Mesodermal cell (in vitro differentiated cells): Measurements from ENCODE around the gene ANKS4B.
"Not testable (repeated sequence)": the region's sequence is repeated elsewhere in the genome, so short reads cannot be mapped to it uniquely, and the experiment has no call there.

ENCODE experiments used
- H3K27ac ChIP-seq: 2 replicates; pipeline ENCODE4 v1.7.0; 2013; ENCODE audit warnings: mild to moderate bottlenecking, low read depth, low read length, moderate library complexity; ENCODE audit not compliant: severe bottlenecking
- H3K36me3 ChIP-seq: 2 replicates; pipeline ENCODE4 v1.7.1; 2013; ENCODE audit warnings: mild to moderate bottlenecking, low read length, moderate library complexity; ENCODE audit not compliant: control insufficient read depth, insufficient read depth
- H3K4me1 ChIP-seq: one replicate; pipeline ENCODE4 v1.7.1; 2013; ENCODE audit warnings: mild to moderate bottlenecking, low read length; ENCODE audit not compliant: insufficient read depth, control insufficient read depth, poor library complexity, severe bottlenecking
- H3K4me3 ChIP-seq: 2 replicates; pipeline ENCODE4 v1.7.0; 2013; ENCODE audit warnings: low read length, control low read depth, mild to moderate bottlenecking; ENCODE audit not compliant: insufficient read depth, poor library complexity, severe bottlenecking; ENCODE audit errors: extremely low read depth
- H3K9me3 ChIP-seq: 2 replicates; pipeline ENCODE4 v1.7.1; 2013; ENCODE audit warnings: mild to moderate bottlenecking, low read length, moderate library complexity; ENCODE audit not compliant: control insufficient read depth
- WGBS, 2 experiments: methylation state at CpG; one replicate each; pipeline ENCODE4 v1.1.5; 2013; ENCODE audit warnings: missing lambda C conversion rate in 2 of 2; ENCODE audit not compliant: insufficient coverage in 2 of 2; 5-methylcytosine and 5-hydroxymethylcytosine counted together

The ANKS4B gene

DNA sequence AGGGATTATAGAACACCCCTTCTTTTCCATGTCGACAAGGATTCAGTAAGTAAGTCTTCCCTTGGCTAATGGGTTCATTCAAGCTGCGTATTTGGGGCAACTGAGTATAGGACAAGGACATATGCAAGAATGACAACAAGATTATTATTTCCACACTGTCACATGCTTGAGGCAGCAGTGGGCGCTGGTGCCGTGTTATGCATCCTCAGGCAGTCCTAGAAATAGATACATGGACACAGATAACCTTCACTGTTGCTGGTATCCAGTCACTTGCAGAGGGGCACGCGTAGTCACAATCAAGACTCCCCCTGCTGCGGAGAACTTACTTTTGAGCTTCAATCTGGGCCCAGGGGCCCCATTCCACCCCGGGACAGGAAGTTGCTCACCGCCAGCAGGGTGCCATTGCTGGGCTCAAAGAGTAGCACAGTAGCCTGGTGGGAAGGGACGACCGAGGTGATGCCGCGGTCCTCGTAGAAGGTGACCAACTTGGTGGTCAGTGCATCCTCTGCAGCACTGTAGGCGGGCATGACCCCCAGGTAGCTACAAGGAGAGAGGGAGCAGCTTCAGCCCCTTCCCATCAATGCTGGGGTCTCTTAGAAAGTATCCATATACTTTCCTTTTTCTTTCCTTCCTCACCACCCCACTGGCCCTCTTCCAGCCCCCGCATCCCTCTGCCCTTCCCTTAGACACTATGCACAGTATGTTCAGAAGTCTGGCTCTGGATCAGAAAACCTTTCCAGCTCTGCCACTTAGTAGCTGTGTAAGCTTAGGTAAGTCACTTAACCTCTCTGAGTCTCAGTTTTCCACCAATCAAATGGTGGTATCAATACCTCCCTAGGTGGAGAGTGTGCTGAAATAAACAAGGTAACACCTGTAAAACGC, 43.8 kb downstream of the ANKS4B start:
- H3K27ac ChIP-seq: no peak overlapping the region
- H3K36me3 ChIP-seq: no peaks in the 10 kb centered on the region
- no peak overlapping the region for H3K4me3 ChIP-seq
- H3K9me3 ChIP-seq: no peaks in the 10 kb centered on the region
- 80 to 86% methylated on average over 11 to 15 of the region's 17 CpGs for WGBS, 2 experiments
- H3K4me1 ChIP-seq: peaks cover 3% of the 10 kb centered on the region

DNA sequence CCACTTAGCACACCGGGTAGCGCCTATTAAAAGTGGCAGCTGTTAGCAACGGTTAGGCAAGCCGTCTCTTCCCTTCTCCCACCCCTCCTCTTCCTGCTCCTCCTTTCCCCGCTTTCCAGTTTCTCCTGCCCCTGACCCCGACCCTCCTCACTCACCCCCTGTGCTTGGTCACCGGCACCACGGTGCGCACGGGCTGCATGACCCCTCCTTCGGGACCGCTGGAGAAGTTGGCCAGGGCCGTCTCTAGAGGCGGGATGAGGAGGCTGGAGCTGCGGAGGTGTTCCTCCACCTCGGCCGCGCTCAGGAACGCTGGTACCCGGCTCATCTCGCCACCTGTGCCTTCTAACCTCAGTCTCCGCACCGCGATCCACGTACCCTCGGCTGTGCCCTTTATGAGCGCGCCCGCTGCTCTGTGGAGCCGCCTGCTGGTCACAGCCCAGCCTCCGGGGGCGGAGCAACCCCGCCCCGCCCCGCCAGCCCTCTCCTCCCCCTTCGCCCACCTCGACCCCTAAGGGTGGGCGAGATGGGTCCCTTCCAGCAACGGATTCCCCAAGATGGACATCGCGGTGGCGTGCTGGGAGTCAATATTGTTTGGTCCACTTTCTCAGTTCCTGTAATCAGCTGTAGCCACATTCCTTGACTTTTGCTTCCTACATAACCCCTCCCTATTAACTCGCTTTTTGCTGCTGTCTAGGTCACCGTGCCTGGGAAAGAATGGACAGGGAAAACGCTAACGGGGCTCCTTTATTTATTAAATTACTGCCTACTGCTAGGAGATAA, 44.6 kb downstream of the ANKS4B start, which contains the start of gene CRYM:
CRYM (minus strand) TSS at position 364 of the 780 bp plus-strand sequence; CDS start at position 325, 39 bp downstream.
- no peaks in the 10 kb centered on the region for H3K9me3 ChIP-seq
- H3K4me1 ChIP-seq: peaks cover 3% of the 10 kb centered on the region
- no peak within 1 kb of the TSS for H3K27ac ChIP-seq
- 2 to 3% methylated on average over 26 to 27 of the region's 46 CpGs for WGBS, 2 experiments
- H3K36me3 ChIP-seq: no peaks in the 10 kb centered on the region
- H3K4me3 ChIP-seq: peak within 1 kb of the TSS; percentile 35

- H3K4me3 ChIP-seq: no peak overlapping the region
Observed at GRCh38 chr16:21279501-21279900, 46.0 kb downstream of the ANKS4B start.

GRCh38 chr16:21281698-21282389, 48.3 kb downstream of the ANKS4B start:
- no peaks in the 10 kb centered on the region for H3K9me3 ChIP-seq
- peaks cover 3% of the 10 kb centered on the region for H3K4me1 ChIP-seq
- H3K36me3 ChIP-seq: no peaks in the 10 kb centered on the region
- no peak overlapping the region for H3K27ac ChIP-seq
- WGBS, 2 experiments: 88 to 90% methylated on average over 2 to 3 of the region's 7 CpGs
- H3K4me3 ChIP-seq: no peak overlapping the region

More at GRCh38 chr16:21279501-21279900, 46.0 kb downstream of the ANKS4B start:
- H3K4me1 ChIP-seq: peaks cover 3% of the 10 kb centered on the region
- no peak overlapping the region for H3K27ac ChIP-seq
- no peaks in the 10 kb centered on the region for H3K36me3 ChIP-seq
- H3K9me3 ChIP-seq: no peaks in the 10 kb centered on the region
- WGBS, 2 experiments: 81 to 97% methylated on average over 2 of the region's 2 CpGs

GRCh38 chr16:21283521-21284289, 50.2 kb downstream of the ANKS4B start:
- WGBS, 2 experiments: 1 to 3% methylated on average over 17 of the region's 67 CpGs
- no peak overlapping the region for H3K27ac ChIP-seq

DNA sequence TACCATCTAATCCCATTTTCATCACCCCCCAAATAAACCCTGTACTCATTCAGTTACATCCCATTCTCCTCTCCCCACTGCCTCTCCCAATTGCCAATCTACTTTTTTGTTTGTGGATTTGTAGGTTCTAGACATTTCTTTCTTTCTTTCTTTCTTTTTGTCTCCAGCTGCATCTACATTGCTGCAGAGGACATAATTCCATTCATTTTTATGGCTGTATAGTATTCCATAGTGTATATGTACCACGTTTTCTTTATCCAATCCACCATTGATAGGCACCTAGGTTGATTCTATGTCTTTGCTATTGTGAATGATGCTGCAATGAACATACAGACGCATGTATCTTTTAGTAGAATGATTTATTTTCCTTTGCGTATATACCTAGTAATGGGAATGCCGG, 50.9 kb downstream of the ANKS4B start:
- H3K36me3 ChIP-seq: no peaks in the 10 kb centered on the region
- H3K27ac ChIP-seq: no peak overlapping the region
- WGBS, 2 experiments: 80 to 100% methylated on average over 1 to 2 of the region's 4 CpGs
- H3K4me3 ChIP-seq: peak overlapping the region; percentile 61
- no peaks in the 10 kb centered on the region for H3K9me3 ChIP-seq
- no peaks in the 10 kb centered on the region for H3K4me1 ChIP-seq

More at GRCh38 chr16:21283521-21284289, 50.2 kb downstream of the ANKS4B start:
- H3K4me1 ChIP-seq: no peaks in the 10 kb centered on the region
- no peaks in the 10 kb centered on the region for H3K9me3 ChIP-seq
- H3K36me3 ChIP-seq: no peaks in the 10 kb centered on the region
- H3K4me3 ChIP-seq: peak overlapping the region; percentile 61

DNA sequence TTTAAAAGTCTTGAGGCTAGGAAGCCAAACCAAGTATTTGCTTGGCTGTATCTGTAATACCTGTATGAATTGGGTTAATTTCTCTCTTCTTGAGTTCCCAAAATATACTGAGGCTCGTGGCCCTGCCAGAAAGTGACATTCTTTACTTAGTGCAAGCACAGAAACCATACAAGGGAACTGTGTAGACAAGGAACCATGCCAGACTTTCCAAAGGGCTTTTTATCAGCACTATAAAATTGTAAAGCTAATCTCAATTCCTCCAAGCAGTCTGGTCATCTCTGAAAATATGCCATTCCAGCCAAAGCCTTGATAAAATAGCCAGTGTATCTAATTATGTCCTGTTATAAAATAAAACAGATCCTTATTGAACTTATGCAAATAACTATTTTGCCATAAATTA, 51.8 kb downstream of the ANKS4B start:
- no peaks in the 10 kb centered on the region for H3K9me3 ChIP-seq
- no peak overlapping the region for H3K4me3 ChIP-seq
- no peaks in the 10 kb centered on the region for H3K36me3 ChIP-seq
- H3K4me1 ChIP-seq: no peaks in the 10 kb centered on the region
- no peak overlapping the region for H3K27ac ChIP-seq
- WGBS, 2 experiments: no CpG with 5 or more reads among the region's 1 CpG

DNA sequence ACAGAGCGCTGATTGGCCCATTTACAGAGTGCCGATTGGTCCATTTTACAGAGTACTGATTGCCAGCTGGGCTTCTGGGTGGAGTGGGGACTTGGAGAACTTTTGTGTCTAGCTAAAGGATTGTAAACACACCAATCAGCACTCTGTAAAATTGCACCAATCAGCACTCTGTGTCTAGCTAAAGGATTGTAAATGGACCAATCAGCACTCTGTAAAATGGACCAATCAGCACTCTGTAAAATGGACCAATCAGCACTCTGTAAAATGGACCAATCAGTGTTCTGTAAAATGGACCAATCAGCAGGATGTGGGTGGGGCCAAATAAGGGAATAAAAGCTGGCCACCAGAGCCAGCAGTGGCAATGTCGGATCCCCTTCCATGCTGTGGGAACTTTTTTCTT, 56.3 kb downstream of the ANKS4B start:
- H3K9me3 ChIP-seq, H3K36me3 ChIP-seq, H3K4me1 ChIP-seq, H3K27ac ChIP-seq, H3K4me3 ChIP-seq: not testable (repeated sequence)
- 100% methylated on average over 1 of the region's 3 CpGs for WGBS, 2 experiments

DNA sequence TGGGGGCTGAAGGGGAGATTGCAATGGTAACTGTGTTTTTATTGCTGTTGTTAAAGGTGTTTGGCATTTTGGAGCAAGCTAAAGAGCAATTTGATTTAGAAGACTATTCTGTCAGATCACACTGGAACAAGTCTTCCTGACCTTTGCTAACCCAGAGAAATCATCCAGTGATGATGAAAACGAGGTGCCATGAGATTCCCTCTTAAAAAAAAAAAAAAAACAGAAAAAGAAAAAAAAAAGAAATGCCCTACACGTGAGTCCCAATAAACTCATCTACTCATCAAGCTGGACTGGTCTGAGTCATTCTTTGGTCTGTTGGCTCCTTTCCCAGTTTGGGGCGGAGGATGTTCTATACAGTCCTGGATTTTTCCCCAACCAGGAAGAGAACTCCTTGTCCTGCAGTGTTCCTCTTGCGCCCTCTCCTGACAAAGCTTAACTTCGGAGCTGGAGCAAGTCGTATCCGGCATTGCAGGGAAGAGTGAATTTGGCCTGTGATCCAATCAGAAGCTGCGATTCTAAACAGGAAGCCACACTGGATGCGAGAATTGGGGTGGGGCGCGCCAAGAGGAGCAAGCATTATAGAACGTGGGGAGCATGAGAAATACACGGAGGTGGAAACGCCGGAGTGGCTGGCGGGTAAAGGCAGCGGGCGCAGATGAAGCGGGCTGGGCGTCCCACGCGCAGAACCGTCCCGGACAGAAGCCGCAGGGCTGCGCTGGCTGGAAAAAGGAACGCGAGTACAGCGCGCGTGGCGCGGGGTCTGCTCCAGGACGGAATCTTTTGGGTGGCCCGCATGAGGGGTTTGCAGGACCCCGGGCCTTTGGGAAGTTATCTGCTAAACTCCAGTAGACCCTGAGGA, 67.0 kb downstream of the ANKS4B start:
- Histone ChIP-seq H3K36me3 (no peaks in the 10 kb centered on the region), H3K9me3 (no peaks in the 10 kb centered on the region), H3K4me3 (peak overlapping the region; percentile 58), H3K4me1 (peaks cover 4% of the 10 kb centered on the region), H3K27ac (no peak overlapping the region)
- 0 to 1% methylated on average over 31 to 33 of the region's 36 CpGs for WGBS, 2 experiments
